ENCODE measurements around the gene UGP2.

GRCh38 chr2:63814114-63814513, 27.6 kb upstream of the UGP2 start:
- TF ChIP-seq, protein P1, sequence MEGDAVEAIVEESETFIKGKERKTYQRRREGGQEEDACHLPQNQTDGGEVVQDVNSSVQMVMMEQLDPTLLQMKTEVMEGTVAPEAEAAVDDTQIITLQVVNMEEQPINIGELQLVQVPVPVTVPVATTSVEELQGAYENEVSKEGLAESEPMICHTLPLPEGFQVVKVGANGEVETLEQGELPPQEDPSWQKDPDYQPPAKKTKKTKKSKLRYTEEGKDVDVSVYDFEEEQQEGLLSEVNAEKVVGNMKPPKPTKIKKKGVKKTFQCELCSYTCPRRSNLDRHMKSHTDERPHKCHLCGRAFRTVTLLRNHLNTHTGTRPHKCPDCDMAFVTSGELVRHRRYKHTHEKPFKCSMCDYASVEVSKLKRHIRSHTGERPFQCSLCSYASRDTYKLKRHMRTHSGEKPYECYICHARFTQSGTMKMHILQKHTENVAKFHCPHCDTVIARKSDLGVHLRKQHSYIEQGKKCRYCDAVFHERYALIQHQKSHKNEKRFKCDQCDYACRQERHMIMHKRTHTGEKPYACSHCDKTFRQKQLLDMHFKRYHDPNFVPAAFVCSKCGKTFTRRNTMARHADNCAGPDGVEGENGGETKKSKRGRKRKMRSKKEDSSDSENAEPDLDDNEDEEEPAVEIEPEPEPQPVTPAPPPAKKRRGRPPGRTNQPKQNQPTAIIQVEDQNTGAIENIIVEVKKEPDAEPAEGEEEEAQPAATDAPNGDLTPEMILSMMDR (IDR thresholded peaks at IDR 0.05), result no peak
- no peak for TF ChIP-seq EZH2 (IDR thresholded peaks at IDR 0.05; ENCODE audit: borderline replicate concordance, insufficient read depth, low read depth, low read length, poor library complexity, severe bottlenecking)

Data from B cell (primary cell).